Loucy (cell line): ENCODE data around the gene TBC1D22A.

Source experiments
- H2AFZ ChIP-seq: fragments of 200-600 bp; sonication (generic); 2 replicates; pipeline ENCODE4 v1.6.0; 2016; ENCODE audit warnings: antibody characterized with exemption, mild to moderate bottlenecking, low read length, moderate library complexity
- H3F3A ChIP-seq: fragments of 200-600 bp; 2 replicates; pipeline ENCODE4 v1.6.0; 2016; ENCODE audit warnings: antibody characterized with exemption, low read depth, mild to moderate bottlenecking
- H3K27me3 ChIP-seq: fragments of 200-600 bp; sonication (generic); 2 replicates; pipeline ENCODE4 v1.6.1; 2014; ENCODE audit warnings: low read length, mild to moderate bottlenecking; ENCODE audit not compliant: insufficient read depth, poor library complexity, severe bottlenecking
- H3K36me3 ChIP-seq: fragments of 200-600 bp; sonication (generic); 2 replicates; pipeline ENCODE4 v1.6.1; 2016; ENCODE audit warnings: low read length; ENCODE audit not compliant: insufficient read depth
- H3K4me1 ChIP-seq: fragments of 200-600 bp; sonication (generic); 2 replicates; pipeline ENCODE4 v1.5.1; 2014; ENCODE audit warnings: low read length, mild to moderate bottlenecking; ENCODE audit not compliant: insufficient read depth, poor library complexity, severe bottlenecking
- H3K4me2 ChIP-seq: fragments of 200-600 bp; sonication (generic); 2 replicates; pipeline ENCODE4 v1.6.0; 2014; ENCODE audit warnings: antibody characterized with exemption, low read length, low read depth, mild to moderate bottlenecking; ENCODE audit not compliant: poor library complexity, severe bottlenecking
- H3K4me3 ChIP-seq: fragments of 200-600 bp; sonication (generic); 2 replicates; pipeline ENCODE4 v1.5.1; 2014; ENCODE audit warnings: low read length, mild to moderate bottlenecking, mixed read lengths; ENCODE audit not compliant: poor library complexity, severe bottlenecking
- H3K79me2 ChIP-seq: fragments of 200-600 bp; sonication (generic); 2 replicates; pipeline ENCODE4 v1.6.1; 2014; ENCODE audit warnings: low read length; ENCODE audit not compliant: insufficient read depth
- H3K9ac ChIP-seq: fragments of 200-600 bp; sonication (generic); 2 replicates; pipeline ENCODE4 v1.6.0; 2014; ENCODE audit warnings: mild to moderate bottlenecking, low read depth, low read length, moderate library complexity; ENCODE audit not compliant: poor library complexity, severe bottlenecking
- H3K9me2 ChIP-seq: fragments of 200-600 bp; sonication (generic); replicated peaks from 2 replicates; pipeline ENCODE4 v1.6.1; 2016; ENCODE audit warnings: low read depth, low read length, mixed read lengths
- H3K9me3 ChIP-seq: fragments of 200-600 bp; sonication (generic); 2 replicates; pipeline ENCODE4 v1.6.1; 2014; ENCODE audit warnings: mild to moderate bottlenecking, antibody characterized with exemption, low read length, low read depth; ENCODE audit not compliant: insufficient read depth
- H4K20me1 ChIP-seq: fragments of 200-600 bp; sonication (generic); 2 replicates; pipeline ENCODE4 v1.6.0; 2014; ENCODE audit warnings: antibody characterized with exemption, low read length, mild to moderate bottlenecking; ENCODE audit not compliant: insufficient read depth, poor library complexity, severe bottlenecking
- EZH2phosphoT487 ChIP-seq: fragments of 200-600 bp; IDR thresholded peaks from 2 replicates; pipeline ENCODE4 v1.6.1; 2018; ENCODE audit warnings: antibody characterized with exemption, mild to moderate bottlenecking, moderate library complexity, borderline replicate concordance
- TF ChIP-seq, protein P1 (sequence below): fragments of 200-600 bp; sonication (generic); conservative IDR thresholded peaks from 2 replicates; pipeline ENCODE4 v1.5.1; 2014; ENCODE audit warnings: mild to moderate bottlenecking, antibody characterized with exemption, low read length

TBC1D22A gene

DNA sequence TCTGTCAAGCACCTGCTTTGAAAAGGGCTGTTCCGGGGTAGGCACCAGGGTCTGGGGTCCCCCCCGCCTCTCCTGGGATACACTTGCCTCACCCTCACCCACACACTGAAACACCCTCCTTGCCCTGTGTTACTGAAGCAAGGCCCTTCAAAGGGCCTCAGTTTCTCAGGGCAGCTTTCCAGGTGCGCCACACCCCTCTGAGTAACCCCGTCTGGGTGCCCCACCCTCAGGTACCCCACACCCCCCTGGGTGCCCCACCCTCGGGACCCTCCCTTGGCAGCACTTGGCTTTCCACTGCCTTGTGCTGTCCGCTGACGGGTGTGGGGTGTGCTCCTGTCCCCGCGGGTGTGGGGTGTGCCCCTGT, 413.6 kb downstream of the TBC1D22A start:
- no peak overlapping the region for H3K4me3 ChIP-seq
- H3K79me2 ChIP-seq: no peaks in the 10 kb centered on the region
- no peaks in the 10 kb centered on the region for H3K27me3 ChIP-seq
- H3F3A ChIP-seq: no peaks in the 10 kb centered on the region
- H4K20me1 ChIP-seq: no peaks in the 10 kb centered on the region
- no peak overlapping the region for H3K4me2 ChIP-seq
- no peaks in the 10 kb centered on the region for H3K4me1 ChIP-seq
- H3K36me3 ChIP-seq: peaks cover 10% of the 10 kb centered on the region; the same call in 1 of the 2 replicates
- TF ChIP-seq, protein P1, sequence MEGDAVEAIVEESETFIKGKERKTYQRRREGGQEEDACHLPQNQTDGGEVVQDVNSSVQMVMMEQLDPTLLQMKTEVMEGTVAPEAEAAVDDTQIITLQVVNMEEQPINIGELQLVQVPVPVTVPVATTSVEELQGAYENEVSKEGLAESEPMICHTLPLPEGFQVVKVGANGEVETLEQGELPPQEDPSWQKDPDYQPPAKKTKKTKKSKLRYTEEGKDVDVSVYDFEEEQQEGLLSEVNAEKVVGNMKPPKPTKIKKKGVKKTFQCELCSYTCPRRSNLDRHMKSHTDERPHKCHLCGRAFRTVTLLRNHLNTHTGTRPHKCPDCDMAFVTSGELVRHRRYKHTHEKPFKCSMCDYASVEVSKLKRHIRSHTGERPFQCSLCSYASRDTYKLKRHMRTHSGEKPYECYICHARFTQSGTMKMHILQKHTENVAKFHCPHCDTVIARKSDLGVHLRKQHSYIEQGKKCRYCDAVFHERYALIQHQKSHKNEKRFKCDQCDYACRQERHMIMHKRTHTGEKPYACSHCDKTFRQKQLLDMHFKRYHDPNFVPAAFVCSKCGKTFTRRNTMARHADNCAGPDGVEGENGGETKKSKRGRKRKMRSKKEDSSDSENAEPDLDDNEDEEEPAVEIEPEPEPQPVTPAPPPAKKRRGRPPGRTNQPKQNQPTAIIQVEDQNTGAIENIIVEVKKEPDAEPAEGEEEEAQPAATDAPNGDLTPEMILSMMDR: no peak
- TF ChIP-seq EZH2phosphoT487: no peak
- H3K9ac ChIP-seq: no peak overlapping the region
- H3K9me2 ChIP-seq: no peaks in the 10 kb centered on the region
- no peak overlapping the region for H2AFZ ChIP-seq
- H3K9me3 ChIP-seq: no peaks in the 10 kb centered on the region

DNA sequence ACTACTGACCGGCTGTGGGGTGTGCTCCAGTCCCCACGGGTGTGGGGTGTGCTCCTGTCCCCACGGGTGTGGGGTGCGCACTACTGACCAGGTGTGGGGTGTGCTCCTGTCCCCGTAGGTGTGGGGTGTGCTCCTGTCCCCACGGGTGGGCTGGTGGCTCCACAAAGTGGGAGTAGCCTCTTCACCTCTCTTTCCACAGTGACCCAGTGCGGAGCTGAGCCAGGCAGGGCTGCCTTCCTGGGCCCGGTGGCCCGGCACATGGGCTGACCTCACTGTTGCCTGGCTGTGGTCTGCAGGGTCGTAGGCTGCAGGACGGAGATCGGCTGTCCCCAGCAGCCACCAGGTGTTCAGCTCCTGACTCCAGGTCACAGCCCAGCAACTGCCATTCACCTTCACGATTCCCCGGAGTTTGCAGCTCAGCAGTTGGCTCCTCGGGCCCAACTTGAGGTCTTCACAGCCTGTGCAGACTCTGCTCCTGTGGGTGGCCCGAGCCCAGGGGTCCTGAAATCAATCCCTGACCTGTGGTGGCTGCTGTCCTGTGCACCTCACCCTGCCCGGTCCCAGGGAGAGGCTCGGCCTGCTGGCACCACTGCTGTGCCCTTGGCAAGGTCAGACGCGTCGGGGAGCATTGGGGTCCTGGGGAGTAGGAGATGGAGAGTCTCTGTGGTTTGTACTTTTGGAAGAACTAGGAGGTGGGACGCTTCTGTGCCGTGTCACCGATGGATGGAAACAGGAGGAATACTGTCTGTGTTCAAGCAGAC, 414.3 kb downstream of the TBC1D22A start:
- no peak overlapping the region for H3K4me3 ChIP-seq
- H3F3A ChIP-seq: no peaks in the 10 kb centered on the region
- H3K9me2 ChIP-seq: no peaks in the 10 kb centered on the region
- no peak for TF ChIP-seq EZH2phosphoT487
- TF ChIP-seq, protein P1: no peak
- no peaks in the 10 kb centered on the region for H3K4me1 ChIP-seq
- H3K9me3 ChIP-seq: no peaks in the 10 kb centered on the region
- no peak overlapping the region for H2AFZ ChIP-seq
- no peaks in the 10 kb centered on the region for H3K27me3 ChIP-seq
- H3K4me2 ChIP-seq: no peak overlapping the region
- no peaks in the 10 kb centered on the region for H4K20me1 ChIP-seq
- H3K9ac ChIP-seq: no peak overlapping the region
- H3K79me2 ChIP-seq: no peaks in the 10 kb centered on the region
- H3K36me3 ChIP-seq: peaks cover 10% of the 10 kb centered on the region; the same call in 1 of the 2 replicates

DNA sequence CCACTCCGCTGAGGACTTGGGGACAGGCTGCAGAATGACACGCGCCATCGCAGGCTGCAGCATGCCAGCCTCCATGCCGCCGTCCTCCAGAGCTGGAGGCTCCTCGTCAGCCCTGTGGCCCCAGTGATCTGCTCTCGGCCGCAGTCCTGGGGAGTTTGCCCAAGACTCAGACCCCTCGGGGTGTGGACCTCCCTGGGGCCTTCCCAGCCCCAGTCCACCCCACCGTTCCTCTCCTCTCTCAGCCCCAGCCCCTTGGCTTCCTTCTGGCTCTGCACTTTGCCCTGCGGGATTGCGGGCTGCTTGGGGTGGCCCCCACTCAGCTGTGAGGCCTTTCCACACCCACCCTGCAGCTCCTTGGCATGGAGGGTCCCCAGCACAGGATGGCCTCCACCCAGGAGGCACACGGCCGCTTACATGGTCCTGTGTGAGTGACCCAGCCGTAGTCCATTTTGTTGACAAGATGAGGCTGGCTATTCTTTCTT, 414.9 kb downstream of the TBC1D22A start:
- Histone ChIP-seq H3K27me3 (no peaks in the 10 kb centered on the region), H4K20me1 (no peaks in the 10 kb centered on the region), H3K9me2 (no peaks in the 10 kb centered on the region), H3K79me2 (no peaks in the 10 kb centered on the region), H3K4me3 (no peak overlapping the region), H3K4me2 (no peak overlapping the region), H3K36me3 (peaks cover 10% of the 10 kb centered on the region; the same call in 1 of the 2 replicates), H3K9me3 (no peaks in the 10 kb centered on the region), H3K4me1 (no peaks in the 10 kb centered on the region), H3K9ac (no peak overlapping the region), H2AFZ (no peak overlapping the region), H3F3A (no peaks in the 10 kb centered on the region)
- TF ChIP-seq, protein P1: no peak
- TF ChIP-seq EZH2phosphoT487: no peak
